ENCODE data around the gene HS6ST3.
"Not testable (repeated sequence)": the region's sequence is repeated elsewhere in the genome, so short reads cannot be mapped to it uniquely, and the experiment has no call there.

Gene HS6ST3

DNA sequence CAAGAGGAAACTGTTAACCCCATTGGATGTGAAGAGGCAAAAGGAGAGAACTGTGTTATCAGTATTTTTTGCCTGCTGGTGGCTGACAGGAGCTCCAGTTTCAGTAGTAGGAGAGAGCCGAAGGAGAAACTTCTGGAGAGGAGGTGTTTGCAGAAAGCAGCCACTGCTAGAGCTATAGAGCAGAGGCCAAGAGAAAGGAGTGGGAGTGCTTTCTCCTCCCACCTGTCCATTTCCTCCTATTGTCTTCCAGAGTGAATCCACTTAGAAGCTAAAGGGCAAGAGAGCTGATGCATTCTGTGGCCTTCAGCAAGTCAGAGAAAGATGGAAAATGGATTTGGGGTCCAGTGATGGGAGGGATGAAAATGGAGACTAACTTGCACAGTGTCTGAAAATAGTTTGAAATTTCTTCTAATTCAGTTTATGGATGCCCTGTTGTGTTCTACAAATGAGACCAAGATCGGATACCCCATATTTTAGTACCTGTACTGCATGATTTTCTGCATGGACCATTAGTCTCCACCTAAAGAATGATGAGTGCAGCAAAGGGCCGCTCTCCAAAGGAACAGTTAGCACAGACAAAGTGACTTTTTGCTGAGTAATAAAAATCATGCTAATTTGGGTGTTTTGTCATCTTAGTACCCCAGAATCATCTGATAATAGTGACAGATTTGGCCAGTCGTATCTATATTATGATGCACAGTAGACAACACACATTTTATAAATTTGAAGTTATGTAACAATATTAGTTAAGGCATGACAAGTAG is 10.7 kb downstream of the HS6ST3 start:
- DNase-seq (ENCODE audit: low read depth), result no peak
- TF ChIP-seq, protein P1, sequence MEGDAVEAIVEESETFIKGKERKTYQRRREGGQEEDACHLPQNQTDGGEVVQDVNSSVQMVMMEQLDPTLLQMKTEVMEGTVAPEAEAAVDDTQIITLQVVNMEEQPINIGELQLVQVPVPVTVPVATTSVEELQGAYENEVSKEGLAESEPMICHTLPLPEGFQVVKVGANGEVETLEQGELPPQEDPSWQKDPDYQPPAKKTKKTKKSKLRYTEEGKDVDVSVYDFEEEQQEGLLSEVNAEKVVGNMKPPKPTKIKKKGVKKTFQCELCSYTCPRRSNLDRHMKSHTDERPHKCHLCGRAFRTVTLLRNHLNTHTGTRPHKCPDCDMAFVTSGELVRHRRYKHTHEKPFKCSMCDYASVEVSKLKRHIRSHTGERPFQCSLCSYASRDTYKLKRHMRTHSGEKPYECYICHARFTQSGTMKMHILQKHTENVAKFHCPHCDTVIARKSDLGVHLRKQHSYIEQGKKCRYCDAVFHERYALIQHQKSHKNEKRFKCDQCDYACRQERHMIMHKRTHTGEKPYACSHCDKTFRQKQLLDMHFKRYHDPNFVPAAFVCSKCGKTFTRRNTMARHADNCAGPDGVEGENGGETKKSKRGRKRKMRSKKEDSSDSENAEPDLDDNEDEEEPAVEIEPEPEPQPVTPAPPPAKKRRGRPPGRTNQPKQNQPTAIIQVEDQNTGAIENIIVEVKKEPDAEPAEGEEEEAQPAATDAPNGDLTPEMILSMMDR (conservative IDR thresholded peaks at IDR 0.05; ENCODE audit: low read length), result no peak
- H3K4me3 ChIP-seq (ENCODE audit: low read length), result no peak overlapping the region

DNA sequence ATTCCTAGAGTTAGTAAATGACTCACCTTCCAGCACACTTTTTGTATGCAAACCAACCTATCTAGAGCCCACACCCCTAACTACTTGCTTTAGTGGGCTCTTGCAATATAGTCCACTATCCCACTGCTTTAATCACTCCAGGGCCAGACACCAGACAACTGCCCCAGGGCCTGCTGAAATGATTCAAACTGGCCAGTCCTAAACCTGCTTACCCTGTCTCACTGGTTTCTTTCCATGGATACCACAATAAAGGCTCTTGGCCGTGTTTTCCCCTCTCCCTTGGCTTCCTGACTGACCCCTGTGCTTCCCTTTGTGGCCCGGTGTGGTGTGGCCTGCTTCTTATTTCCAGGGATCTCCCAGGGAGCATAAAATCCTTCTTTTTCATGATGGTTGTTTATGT is 14.6 kb downstream of the HS6ST3 start:
- DNase-seq (ENCODE audit: low read depth), result no peak
- TF ChIP-seq, protein P1 (conservative IDR thresholded peaks at IDR 0.05; ENCODE audit: low read length), result no peak
- no peak overlapping the region for H3K4me3 ChIP-seq (ENCODE audit: low read length)

DNA sequence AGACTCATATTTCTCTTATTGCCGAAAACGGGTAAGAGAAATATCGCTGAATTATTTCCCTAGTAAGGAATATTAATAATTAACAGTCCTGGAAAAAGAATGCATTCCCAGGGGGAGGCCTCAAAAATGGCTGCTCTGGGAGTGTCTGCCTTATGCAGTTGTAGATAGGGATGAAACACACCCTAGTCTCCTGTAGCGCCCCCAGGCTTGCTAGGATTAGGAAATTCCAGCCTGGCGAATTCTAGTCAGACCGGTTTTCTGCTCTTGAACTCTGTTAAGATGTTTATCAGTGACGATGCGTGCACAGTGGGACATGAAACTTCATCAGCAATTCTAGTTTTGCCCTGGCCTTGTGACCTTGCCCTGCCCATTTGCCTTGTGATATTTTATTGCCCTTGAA is 18.2 kb downstream of the HS6ST3 start:
- not testable (repeated sequence) for H3K4me3 ChIP-seq (ENCODE audit: low read length); DNase-seq (ENCODE audit: low read depth)

DNA sequence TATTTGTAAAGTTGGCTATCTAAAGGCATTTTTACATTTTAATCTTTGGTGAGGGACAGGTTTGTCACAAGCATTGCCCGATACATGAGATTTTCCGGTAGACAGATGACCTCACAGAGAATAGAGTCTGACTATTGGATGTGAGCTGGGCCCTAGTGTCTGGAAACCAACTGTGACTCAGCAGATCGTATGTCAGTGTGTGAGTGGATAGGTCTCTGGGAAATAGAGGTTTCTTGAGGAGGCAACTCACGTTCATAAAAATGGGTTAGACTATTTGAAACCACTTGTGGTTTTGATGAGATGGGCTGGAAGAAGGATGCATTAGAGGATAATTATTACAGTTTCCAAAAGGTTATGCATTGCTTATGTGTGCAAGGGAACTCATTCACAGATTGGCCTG is 19.2 kb downstream of the HS6ST3 start:
- TF ChIP-seq, protein P1 (conservative IDR thresholded peaks at IDR 0.05; ENCODE audit: low read length), result no peak
- no peak for DNase-seq (ENCODE audit: low read depth)
- H3K4me3 ChIP-seq (ENCODE audit: low read length), result no peak overlapping the region

DNA sequence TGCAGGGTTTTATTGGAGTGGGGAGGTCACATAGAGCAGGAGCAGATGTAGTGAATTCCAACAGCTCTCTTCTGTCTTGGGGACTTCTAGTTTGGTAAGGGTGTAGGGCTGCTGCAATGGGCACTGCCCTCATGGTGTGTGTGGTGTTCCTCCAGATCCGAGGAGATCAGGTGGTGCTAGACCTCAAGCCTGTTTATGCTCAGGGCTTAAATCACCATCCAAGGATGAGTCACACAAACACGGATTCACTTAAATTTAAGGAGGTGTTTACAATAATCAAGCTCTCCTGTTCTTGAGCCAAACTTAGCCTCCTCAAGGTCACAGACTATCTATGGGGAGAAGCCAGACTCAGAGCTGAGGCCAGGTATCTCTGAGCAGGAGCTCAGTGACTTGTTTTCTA is 23.0 kb downstream of the HS6ST3 start:
- DNase-seq (ENCODE audit: low read depth), result no peak

DNA sequence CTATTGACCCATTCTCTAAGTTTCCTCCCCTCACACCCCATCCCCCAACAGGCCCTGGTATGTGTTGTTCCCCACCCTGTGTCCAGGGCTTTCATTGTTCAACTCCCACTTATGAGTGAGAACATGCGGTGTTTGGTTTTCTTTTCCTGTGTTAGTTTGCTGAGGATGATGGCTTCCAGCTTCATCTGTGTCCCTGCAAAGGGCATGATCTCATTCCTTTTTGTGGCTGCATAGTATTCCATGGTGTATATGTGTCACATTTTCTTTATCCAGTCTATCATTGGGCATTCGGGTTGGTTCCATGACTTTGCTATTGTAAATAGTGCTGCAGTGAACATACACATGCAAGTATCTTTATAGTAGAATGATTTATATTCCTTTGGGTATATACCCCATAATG is 25.5 kb downstream of the HS6ST3 start:
- not testable (repeated sequence) for H3K4me3 ChIP-seq (ENCODE audit: low read length); DNase-seq (ENCODE audit: low read depth)

More for the DNA sequence above, 23.0 kb downstream of the HS6ST3 start:
- TF ChIP-seq, protein P1 (conservative IDR thresholded peaks at IDR 0.05; ENCODE audit: low read length), result no peak
- H3K4me3 ChIP-seq (ENCODE audit: low read length), result no peak overlapping the region

DNA sequence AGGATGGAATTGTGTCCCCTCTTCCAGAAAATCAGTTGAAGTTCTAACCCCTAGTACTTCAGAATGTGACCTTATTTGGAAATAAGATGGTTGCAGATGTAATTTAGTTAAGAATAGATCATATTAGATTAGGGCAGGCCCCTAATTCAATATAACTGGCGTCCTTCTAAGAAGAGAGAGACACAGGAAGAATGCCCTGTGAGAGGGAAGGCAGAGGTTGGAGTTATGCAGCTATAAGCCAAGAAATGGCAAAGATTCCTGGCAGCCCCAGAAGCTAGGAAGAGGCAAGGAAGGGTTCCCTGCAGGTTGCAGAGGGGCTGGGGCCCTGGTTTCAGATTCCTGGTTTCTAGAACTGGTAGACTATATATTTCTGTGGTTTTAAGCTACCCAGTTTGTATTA is 30.0 kb downstream of the HS6ST3 start:
- TF ChIP-seq, protein P1 (conservative IDR thresholded peaks at IDR 0.05; ENCODE audit: low read length), result no peak
- H3K4me3 ChIP-seq (ENCODE audit: low read length), result no peak overlapping the region
- DNase-seq (ENCODE audit: low read depth), result no peak

DNA sequence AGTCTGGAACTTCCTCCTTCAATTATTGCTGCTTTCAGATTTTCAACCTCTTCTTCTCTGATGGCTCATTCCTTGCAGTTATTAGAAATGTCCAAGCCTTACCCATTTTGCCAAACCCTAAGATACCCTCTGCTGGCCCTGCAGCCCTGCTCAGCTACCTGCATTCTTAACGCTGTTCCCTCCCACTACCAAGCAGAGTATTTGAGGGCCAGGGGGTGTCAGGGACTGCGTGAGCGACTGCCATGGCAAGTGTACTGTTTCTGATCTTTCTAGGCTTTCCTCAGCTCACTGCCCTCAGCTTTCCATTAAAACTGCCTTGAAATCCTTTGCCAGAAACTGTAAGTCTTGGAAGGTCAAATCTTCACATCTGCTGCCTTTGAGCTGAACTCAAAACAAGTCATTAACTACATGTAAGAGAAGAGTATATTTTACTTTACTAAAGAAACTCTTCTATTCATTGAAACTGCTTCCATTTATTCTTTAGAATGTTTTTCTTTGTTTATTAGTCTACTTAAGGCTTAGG is 41.0 kb downstream of the HS6ST3 start:
- DNase-seq (ENCODE audit: low read depth), result no peak
- no peak overlapping the region for H3K4me3 ChIP-seq (ENCODE audit: low read length)
- TF ChIP-seq, protein P1 (conservative IDR thresholded peaks at IDR 0.05; ENCODE audit: low read length), result no peak

Data from AG10803 (cell line).